Suprapubic skin (tissue), 4 donors: ENCODE measurements around the gene PTMS.

ENCODE experiments used
- EP300 ChIP-seq: sonication (generic); formaldehyde crosslinking; IDR thresholded peaks from one replicate; pipeline ENCODE4 v1.6.1; 2017; ENCODE audit warnings: antibody characterized with exemption
- POLR2A ChIP-seq, 2 donors: fragments of 450-650 bp; IDR thresholded peaks; one replicate each; pipeline ENCODE4 v1.6.1; 2017; ENCODE audit warnings: antibody characterized with exemption in 2 of 2, mild to moderate bottlenecking in 2 of 2, moderate library complexity in 2 of 2
- POLR2AphosphoS5 ChIP-seq, 3 donors: sonication (generic); formaldehyde crosslinking; IDR thresholded peaks; one replicate each; pipeline ENCODE4 v1.6.1; 2017; ENCODE audit warnings: antibody characterized with exemption in 3 of 3
- TF ChIP-seq, protein P1 (sequence below), 2 donors: fragments of 200-600 bp in 1 of 2; fragments of 450-650 bp in 1 of 2; sonication (generic) in 1 of 2; IDR thresholded peaks; one replicate each; pipeline ENCODE4 v1.5.1; 2016 to 2019; ENCODE audit warnings: antibody characterized with exemption in 2 of 2, mild to moderate bottlenecking in 1 of 2, moderate library complexity in 1 of 2

DNA sequence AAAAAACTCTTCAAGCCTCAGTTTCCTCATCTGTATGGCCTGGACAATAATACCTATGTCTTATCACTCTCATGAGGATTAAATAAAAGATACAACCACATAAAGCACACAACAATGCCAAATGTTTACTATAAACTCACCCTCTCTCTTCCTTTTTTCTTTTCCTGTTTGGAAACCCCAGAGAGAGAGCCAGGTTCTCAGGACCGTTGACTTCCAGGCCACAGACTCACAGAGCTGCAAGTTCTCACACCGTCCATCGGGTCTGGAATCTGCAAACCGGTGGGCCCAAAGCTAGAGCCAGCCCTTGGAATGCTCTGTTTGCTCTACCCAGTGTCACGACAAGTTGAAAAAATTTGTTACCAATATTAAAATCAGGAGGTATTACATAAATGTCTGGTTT lies 18.6 kb downstream of the PTMS start:
- TF ChIP-seq, protein P1, sequence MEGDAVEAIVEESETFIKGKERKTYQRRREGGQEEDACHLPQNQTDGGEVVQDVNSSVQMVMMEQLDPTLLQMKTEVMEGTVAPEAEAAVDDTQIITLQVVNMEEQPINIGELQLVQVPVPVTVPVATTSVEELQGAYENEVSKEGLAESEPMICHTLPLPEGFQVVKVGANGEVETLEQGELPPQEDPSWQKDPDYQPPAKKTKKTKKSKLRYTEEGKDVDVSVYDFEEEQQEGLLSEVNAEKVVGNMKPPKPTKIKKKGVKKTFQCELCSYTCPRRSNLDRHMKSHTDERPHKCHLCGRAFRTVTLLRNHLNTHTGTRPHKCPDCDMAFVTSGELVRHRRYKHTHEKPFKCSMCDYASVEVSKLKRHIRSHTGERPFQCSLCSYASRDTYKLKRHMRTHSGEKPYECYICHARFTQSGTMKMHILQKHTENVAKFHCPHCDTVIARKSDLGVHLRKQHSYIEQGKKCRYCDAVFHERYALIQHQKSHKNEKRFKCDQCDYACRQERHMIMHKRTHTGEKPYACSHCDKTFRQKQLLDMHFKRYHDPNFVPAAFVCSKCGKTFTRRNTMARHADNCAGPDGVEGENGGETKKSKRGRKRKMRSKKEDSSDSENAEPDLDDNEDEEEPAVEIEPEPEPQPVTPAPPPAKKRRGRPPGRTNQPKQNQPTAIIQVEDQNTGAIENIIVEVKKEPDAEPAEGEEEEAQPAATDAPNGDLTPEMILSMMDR (IDR thresholded peaks at IDR 0.05) = no peak
- no peak for TF ChIP-seq EP300
- no peak for TF ChIP-seq POLR2A (IDR thresholded peaks at IDR 0.05)
- TF ChIP-seq POLR2AphosphoS5 (IDR thresholded peaks at IDR 0.05) = no peak
